DOHH2 (cell line): Measurements from ENCODE around the gene MRPL12.

Source experiments
- EZH2phosphoT487 ChIP-seq: fragments of 200-600 bp; sonication (generic); IDR thresholded peaks from 2 replicates; pipeline ENCODE4 v1.6.1; 2017; ENCODE audit warnings: borderline replicate concordance, mild to moderate bottlenecking, antibody characterized with exemption, low read length, moderate library complexity, mixed read lengths
- TF ChIP-seq, protein P1 (sequence below): fragments of 200-600 bp; sonication (generic); IDR thresholded peaks from one replicate; pipeline ENCODE4 v1.5.1; 2014; ENCODE audit warnings: antibody characterized with exemption, mild to moderate bottlenecking, low read depth, low read length; ENCODE audit not compliant: poor library complexity, severe bottlenecking

DNA sequence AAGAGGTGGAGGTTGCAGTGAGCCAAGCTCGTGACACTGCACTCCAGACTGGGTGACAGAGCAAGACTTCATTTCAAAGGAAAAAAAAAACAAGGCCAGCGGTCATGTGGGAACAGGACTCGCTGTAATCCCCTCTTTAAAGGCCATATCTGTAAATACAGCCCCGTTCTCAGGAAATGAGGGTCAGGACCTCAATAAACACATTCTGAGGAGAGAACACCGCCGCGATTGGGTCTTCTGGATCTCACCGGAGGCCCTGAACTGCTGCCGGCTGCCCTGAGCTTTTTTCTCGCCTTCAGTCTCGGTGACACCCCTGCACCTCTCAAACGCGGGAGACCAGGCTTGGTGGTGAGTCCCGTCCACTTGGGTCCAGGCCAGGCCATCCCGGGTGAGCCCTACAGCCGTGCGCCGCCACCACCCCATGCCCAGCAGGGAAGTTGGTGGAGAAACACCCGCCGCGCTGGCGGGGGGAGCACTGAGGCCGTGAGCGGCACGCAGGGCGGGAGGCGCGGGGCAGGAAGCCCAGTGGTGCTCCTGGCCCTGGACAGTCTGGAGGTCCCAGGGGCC, 37.3 kb downstream of the MRPL12 start:
- TF ChIP-seq, protein P1, sequence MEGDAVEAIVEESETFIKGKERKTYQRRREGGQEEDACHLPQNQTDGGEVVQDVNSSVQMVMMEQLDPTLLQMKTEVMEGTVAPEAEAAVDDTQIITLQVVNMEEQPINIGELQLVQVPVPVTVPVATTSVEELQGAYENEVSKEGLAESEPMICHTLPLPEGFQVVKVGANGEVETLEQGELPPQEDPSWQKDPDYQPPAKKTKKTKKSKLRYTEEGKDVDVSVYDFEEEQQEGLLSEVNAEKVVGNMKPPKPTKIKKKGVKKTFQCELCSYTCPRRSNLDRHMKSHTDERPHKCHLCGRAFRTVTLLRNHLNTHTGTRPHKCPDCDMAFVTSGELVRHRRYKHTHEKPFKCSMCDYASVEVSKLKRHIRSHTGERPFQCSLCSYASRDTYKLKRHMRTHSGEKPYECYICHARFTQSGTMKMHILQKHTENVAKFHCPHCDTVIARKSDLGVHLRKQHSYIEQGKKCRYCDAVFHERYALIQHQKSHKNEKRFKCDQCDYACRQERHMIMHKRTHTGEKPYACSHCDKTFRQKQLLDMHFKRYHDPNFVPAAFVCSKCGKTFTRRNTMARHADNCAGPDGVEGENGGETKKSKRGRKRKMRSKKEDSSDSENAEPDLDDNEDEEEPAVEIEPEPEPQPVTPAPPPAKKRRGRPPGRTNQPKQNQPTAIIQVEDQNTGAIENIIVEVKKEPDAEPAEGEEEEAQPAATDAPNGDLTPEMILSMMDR: no peak
- no peak for TF ChIP-seq EZH2phosphoT487
